B cell (primary cell): ENCODE measurements around the gene DLST. TPM values are rescaled to one million over a fixed set of nuclear protein-coding genes. Genes with fewer than 3 reads are reported as not detected.

Source experiments
- ATAC-seq: fragments of 200-7000 bp; cut with Tn5 transposase; one replicate; pipeline ENCODE4 v1.10.0; 2021; ENCODE audit warnings: low read depth, mild to moderate bottlenecking, moderate number of reproducible peaks, moderate library complexity
- CTCF ChIA-PET: fragments of 350-600 bp; sonication (Branson Sonifier 250); formaldehyde crosslinking; loops from one replicate; lab custom pipeline; 2021; ENCODE audit warnings: antibody characterized with exemption, inconsistent platforms; lab: Charles Lee
- POLR2A ChIA-PET: fragments of 350-600 bp; sonication (Branson Sonifier 250); formaldehyde crosslinking; loops from one replicate; lab custom pipeline; 2021; ENCODE audit warnings: antibody characterized with exemption; lab: Charles Lee
- DNase-seq: peaks from one replicate; pipeline ENCODE4 v3.0.0; 2013
- H2AFZ ChIP-seq: 2 replicates; pipeline ENCODE4 v1.6.1; 2012; ENCODE audit warnings: mild to moderate bottlenecking, low read depth, low read length; ENCODE audit not compliant: insufficient read depth, poor library complexity, severe bottlenecking
- H3K27ac ChIP-seq, 2 donors: 1 replicate in 1 of 2; 2 replicates in 1 of 2; pipeline ENCODE4 v1.5.1; 2012 to 2013; ENCODE audit warnings: low read length in 2 of 2, mild to moderate bottlenecking in 2 of 2, moderate library complexity in 1 of 2
- H3K27me3 ChIP-seq, 4 experiments: fragments of 200-600 bp in 1 of 4; sonication (generic) in 1 of 4; replicated peaks in 1 of 4; 1 replicate in 2 of 4; 2 replicates in 2 of 4; pipeline versions ENCODE4 v1.6.1 to v1.7.0; 2013 to 2016; ENCODE audit warnings: low read length in 3 of 4, mild to moderate bottlenecking in 2 of 4, mixed read lengths in 1 of 4, moderate library complexity in 1 of 4; ENCODE audit not compliant: insufficient read depth in 4 of 4, control insufficient read depth in 3 of 4; ENCODE audit errors: control extremely low read depth in 1 of 4
- H3K36me3 ChIP-seq, 2 experiments: replicated peaks in 1 of 2; 1 replicate in 1 of 2; 2 replicates in 1 of 2; pipeline versions ENCODE4 v1.6.1 to v1.7.1; 2013; ENCODE audit warnings: low read length in 1 of 2; ENCODE audit not compliant: insufficient read depth in 2 of 2, control insufficient read depth in 1 of 2; ENCODE audit errors: control extremely low read depth in 1 of 2, extremely low read depth in 1 of 2
- H3K4me1 ChIP-seq, 2 donors: fragments of 200-600 bp in 1 of 2; sonication (generic) in 1 of 2; 1 replicate in 1 of 2; 2 replicates in 1 of 2; pipeline versions ENCODE4 v1.5.1 to v1.6.1; 2013 to 2017; ENCODE audit warnings: low read length in 2 of 2; ENCODE audit not compliant: control insufficient read depth in 2 of 2, insufficient read depth in 2 of 2
- H3K4me2 ChIP-seq: replicated peaks from 2 replicates; pipeline ENCODE3; 2012; ENCODE audit warnings: mild to moderate bottlenecking, low read depth, low read length; ENCODE audit not compliant: poor library complexity, severe bottlenecking
- H3K4me3 ChIP-seq, 5 experiments: fragments of 200-600 bp in 1 of 5; sonication (generic) in 1 of 5; 1 replicate in 3 of 5; 2 replicates in 2 of 5; pipeline versions ENCODE4 v1.5.1 to v1.7.0; 2011 to 2016; ENCODE audit warnings: low read length in 4 of 5, mild to moderate bottlenecking in 4 of 5, low read depth in 2 of 5, control low read depth in 1 of 5, moderate library complexity in 1 of 5; ENCODE audit not compliant: insufficient read depth in 1 of 5; ENCODE audit errors: control extremely low read depth in 1 of 5, extremely low read depth in 1 of 5
- H3K79me2 ChIP-seq: fragments of 200-600 bp; sonication (generic); one replicate; pipeline ENCODE4 v1.6.0; 2016; ENCODE audit warnings: low read length; ENCODE audit not compliant: control insufficient read depth, insufficient read depth
- H3K9ac ChIP-seq: fragments of 200-600 bp; sonication (generic); 2 replicates; pipeline ENCODE4 v1.6.1; 2017; ENCODE audit warnings: mild to moderate bottlenecking, low read length, moderate library complexity
- H3K9me3 ChIP-seq, 3 donors: one replicate each; pipeline versions ENCODE4 v1.6.1 to v1.7.1; 2013; ENCODE audit warnings: low read length in 2 of 3; ENCODE audit not compliant: control insufficient read depth in 2 of 3, insufficient read depth in 1 of 3; ENCODE audit errors: control extremely low read depth in 1 of 3
- H4K20me1 ChIP-seq: 2 replicates; pipeline ENCODE4 v1.6.0; 2012; ENCODE audit warnings: mild to moderate bottlenecking, low read length; ENCODE audit not compliant: insufficient read depth, control insufficient read depth, poor library complexity, severe bottlenecking
- H3K27ac Mint-ChIP-seq: one replicate; pipeline ENCODE4 v1.8.0; 2021; ENCODE audit warnings: mixed read lengths
- H3K27me3 Mint-ChIP-seq: one replicate; pipeline ENCODE4 v1.8.0; 2021; ENCODE audit warnings: mixed read lengths
- H3K4me1 Mint-ChIP-seq: one replicate; pipeline ENCODE4 v1.8.0; 2021; ENCODE audit warnings: mixed read lengths
- H3K4me3 Mint-ChIP-seq: one replicate; pipeline ENCODE4 v1.8.0; 2021; ENCODE audit warnings: mixed read lengths
- H3K9me3 Mint-ChIP-seq: one replicate; pipeline ENCODE4 v1.8.0; 2022; ENCODE audit warnings: mixed read lengths; ENCODE audit not compliant: insufficient read depth
- EZH2 ChIP-seq: IDR thresholded peaks from 2 replicates; pipeline ENCODE4 v1.6.1; 2012; ENCODE audit warnings: borderline replicate concordance, low read depth, mild to moderate bottlenecking, moderate library complexity, low read length; ENCODE audit not compliant: insufficient read depth, poor library complexity, severe bottlenecking
- WGBS: methylation state at CpG from one replicate; pipeline ENCODE4 v1.1.5; 2013; ENCODE audit warnings: missing lambda C conversion rate; ENCODE audit not compliant: insufficient coverage; 5-methylcytosine and 5-hydroxymethylcytosine counted together
- intact Hi-C: fragments of 100-400 bp; cut with micrococcal nuclease; formaldehyde crosslinking; loops from one replicate; pipeline ENCODE4 v1.10.0; 2022
- polyA plus RNA-seq: library from polyadenylated mRNA; depleted of rRNA; stranded (reverse); fragments of >200 nt; gene quantifications from 2 replicates; pipeline ENCODE4 v1.2.3, GENCODE V29; 2012
- total RNA-seq, 2 donors: library from RNA; stranded (reverse); fragments of 120-200 nt in 1 of 2; gene quantifications; 1 replicate in 1 of 2; 2 replicates in 1 of 2; pipeline versions ENCODE4 v1.2.3 to v1.2.4, GENCODE V29; 2013 to 2022
- TF ChIP-seq, protein P1 (sequence below): fragments of 200-600 bp; IDR thresholded peaks from one replicate; pipeline ENCODE4 v1.8.0; 2022; ENCODE audit warnings: antibody characterized with exemption, mild to moderate bottlenecking

DLST gene
- total and polyA plus RNA-seq, 2 donors (not counting 1 experiment from before 2014, with no cell fraction given), result 73.1 to 89.5 TPM

GRCh38 chr14:74907744-74908143 is 26.0 kb downstream of the DLST start:
- Mint-ChIP-seq H3K27me3 (no peaks in the 10 kb centered on the region), H3K4me1 (peaks cover 36% of the 10 kb centered on the region), H3K4me3 (no peak overlapping the region), H3K9me3 (no peaks in the 10 kb centered on the region), H3K27ac (no peak overlapping the region)
- H3K9me3 ChIP-seq, result no peaks in the 10 kb centered on the region
- H3K36me3 ChIP-seq, result peaks cover 0 to 6% of the 10 kb centered on the region in 2 experiments
- no peaks in the 10 kb centered on the region for H3K79me2 ChIP-seq
- peaks cover 5% of the 10 kb centered on the region for H4K20me1 ChIP-seq
- no peaks in the 10 kb centered on the region for H3K27me3 ChIP-seq
- H3K4me1 ChIP-seq, result peaks cover 17 to 46% of the 10 kb centered on the region in 2 donors
- ChIA-PET POLR2A (interaction anchor here (0.5 kb wide), 1 partner anchor 267 kb away, joined by 3 read pairs; no protein-coding TSS in a partner anchor), CTCF (interaction anchor here (0.6 to 25.3 kb wide), 9 partner anchors 11 to 183 kb away, joined by 3 to 926 read pairs (median 7); partner anchors contain the start of genes DLST and PROX2)
- no peak overlapping the region for H3K9ac ChIP-seq
- ATAC-seq (no peak), DNase-seq (no peak)
- no peak overlapping the region for H3K4me2 ChIP-seq
- no peak overlapping the region for H2AFZ ChIP-seq
- intact Hi-C loops, result no loop called here
- no peak overlapping the region for H3K4me3 ChIP-seq
- WGBS, result 90% methylated on average over 2 of the region's 6 CpGs
- H3K27ac ChIP-seq, result no peak overlapping the region
- no peak for TF ChIP-seq EZH2
- TF ChIP-seq, protein P1, sequence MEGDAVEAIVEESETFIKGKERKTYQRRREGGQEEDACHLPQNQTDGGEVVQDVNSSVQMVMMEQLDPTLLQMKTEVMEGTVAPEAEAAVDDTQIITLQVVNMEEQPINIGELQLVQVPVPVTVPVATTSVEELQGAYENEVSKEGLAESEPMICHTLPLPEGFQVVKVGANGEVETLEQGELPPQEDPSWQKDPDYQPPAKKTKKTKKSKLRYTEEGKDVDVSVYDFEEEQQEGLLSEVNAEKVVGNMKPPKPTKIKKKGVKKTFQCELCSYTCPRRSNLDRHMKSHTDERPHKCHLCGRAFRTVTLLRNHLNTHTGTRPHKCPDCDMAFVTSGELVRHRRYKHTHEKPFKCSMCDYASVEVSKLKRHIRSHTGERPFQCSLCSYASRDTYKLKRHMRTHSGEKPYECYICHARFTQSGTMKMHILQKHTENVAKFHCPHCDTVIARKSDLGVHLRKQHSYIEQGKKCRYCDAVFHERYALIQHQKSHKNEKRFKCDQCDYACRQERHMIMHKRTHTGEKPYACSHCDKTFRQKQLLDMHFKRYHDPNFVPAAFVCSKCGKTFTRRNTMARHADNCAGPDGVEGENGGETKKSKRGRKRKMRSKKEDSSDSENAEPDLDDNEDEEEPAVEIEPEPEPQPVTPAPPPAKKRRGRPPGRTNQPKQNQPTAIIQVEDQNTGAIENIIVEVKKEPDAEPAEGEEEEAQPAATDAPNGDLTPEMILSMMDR, result no peak

DNA sequence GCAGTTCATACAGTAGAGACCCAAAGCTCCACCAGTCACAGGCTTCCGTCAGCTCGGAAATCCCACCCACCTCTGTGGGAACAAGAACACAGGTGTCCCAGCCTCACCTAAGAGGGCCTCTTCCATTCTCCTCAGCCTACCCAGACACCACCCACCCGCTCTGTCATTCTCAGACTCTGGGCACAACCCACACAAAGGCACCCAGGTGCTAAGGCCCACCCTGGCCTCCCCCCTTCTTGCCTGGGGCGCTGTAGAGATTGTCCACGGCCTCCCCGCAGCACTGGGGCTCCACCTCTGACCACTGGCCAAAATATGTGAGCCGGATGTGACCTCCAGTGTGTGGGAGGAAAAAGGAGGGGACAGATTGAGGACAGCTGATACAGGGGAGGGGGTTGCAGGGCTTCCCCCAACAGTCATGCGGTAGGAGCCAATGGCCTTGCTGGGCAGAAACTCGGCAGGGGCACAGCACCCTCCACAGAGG is 27.2 kb downstream of the DLST start:
- H3K9ac ChIP-seq, result no peak overlapping the region
- CTCF ChIA-PET, result interaction anchor here (1.0 to 25.3 kb wide), 5 partner anchors 12 to 180 kb away, joined by 3 to 926 read pairs (median 10); partner anchors contain the start of genes DLST and PROX2
- H3K36me3 ChIP-seq, result no peaks in the 10 kb centered on the region
- Mint-ChIP-seq H3K27ac (no peak overlapping the region), H3K4me3 (no peak overlapping the region), H3K4me1 (peaks cover 26% of the 10 kb centered on the region), H3K27me3 (no peaks in the 10 kb centered on the region), H3K9me3 (no peaks in the 10 kb centered on the region)
- ATAC-seq (no peak), DNase-seq (no peak)
- H2AFZ ChIP-seq, result no peak overlapping the region
- POLR2A ChIA-PET, result no interaction called here
- H3K27me3 ChIP-seq, result no peaks in the 10 kb centered on the region
- peaks cover 5% of the 10 kb centered on the region for H4K20me1 ChIP-seq
- H3K27ac ChIP-seq, result no peak overlapping the region
- WGBS, result 92% methylated on average over 9 of the region's 9 CpGs
- H3K4me1 ChIP-seq, result peaks cover 12 to 35% of the 10 kb centered on the region in 2 donors
- TF ChIP-seq, protein P1, result no peak
- TF ChIP-seq EZH2, result no peak
- intact Hi-C loops, result no loop called here
- no peaks in the 10 kb centered on the region for H3K79me2 ChIP-seq
- H3K4me2 ChIP-seq, result no peak overlapping the region
- no peaks in the 10 kb centered on the region for H3K9me3 ChIP-seq
- no peak overlapping the region for H3K4me3 ChIP-seq
